ENCODE data around the gene GALNT1.
"Not testable (repeated sequence)": the region's sequence is repeated elsewhere in the genome, so short reads cannot be mapped to it uniquely, and the experiment has no call there.

The GALNT1 gene

GRCh38 chr18:35581546-35581897 is at the start of gene GALNT1:
GALNT1 (plus strand) TSS chr18:35581740; CDS start chr18:35654663, 72,923 bp downstream.
- no peak for DNase-seq (ENCODE audit: low read depth in 2 of 2)

GRCh38 chr18:35533916-35534405 is 47.6 kb upstream of the GALNT1 start:
- no peak for DNase-seq (ENCODE audit: low read depth in 2 of 2)

- no peak for DNase-seq (ENCODE audit: low read depth in 2 of 2)
Observed at GRCh38 chr18:35535297-35535696, 46.2 kb upstream of the GALNT1 start.

GRCh38 chr18:35542356-35542755 is 39.2 kb upstream of the GALNT1 start:
- DNase-seq (ENCODE audit: low read depth in 2 of 2): no peak

- DNase-seq (ENCODE audit: low read depth in 2 of 2): no peak
Observed at GRCh38 chr18:35547008-35547605, 34.4 kb upstream of the GALNT1 start.

- no peak for DNase-seq (ENCODE audit: low read depth in 2 of 2)
Observed at GRCh38 chr18:35549564-35549963, 32.0 kb upstream of the GALNT1 start.

GRCh38 chr18:35553300-35553699 is 28.2 kb upstream of the GALNT1 start:
- no peak for DNase-seq (ENCODE audit: low read depth in 2 of 2)

GRCh38 chr18:35555538-35555937 is 26.0 kb upstream of the GALNT1 start:
- DNase-seq (ENCODE audit: low read depth in 2 of 2): not testable (repeated sequence)

GRCh38 chr18:35559867-35560266 is 21.7 kb upstream of the GALNT1 start:
- DNase-seq (ENCODE audit: low read depth in 2 of 2): no peak

GRCh38 chr18:35564795-35565453 is 16.6 kb upstream of the GALNT1 start:
- DNase-seq (ENCODE audit: low read depth in 2 of 2): no peak

GRCh38 chr18:35566019-35566418 is 15.5 kb upstream of the GALNT1 start:
- DNase-seq (ENCODE audit: low read depth in 2 of 2): no peak

GRCh38 chr18:35570182-35570581 is 11.4 kb upstream of the GALNT1 start:
- no peak for DNase-seq (ENCODE audit: low read depth in 2 of 2)

GRCh38 chr18:35571138-35571537 is 10.4 kb upstream of the GALNT1 start:
- no peak for DNase-seq (ENCODE audit: low read depth in 2 of 2)

- DNase-seq (ENCODE audit: low read depth in 2 of 2): no peak
Observed at GRCh38 chr18:35572644-35573043, 8.9 kb upstream of the GALNT1 start.

GRCh38 chr18:35573531-35573930 is 8.0 kb upstream of the GALNT1 start:
- no peak for DNase-seq (ENCODE audit: low read depth in 2 of 2)

- not testable (repeated sequence) for DNase-seq (ENCODE audit: low read depth in 2 of 2)
Observed at GRCh38 chr18:35576240-35576845, 5.2 kb upstream of the GALNT1 start.

- DNase-seq (ENCODE audit: low read depth in 2 of 2): no peak
Observed at GRCh38 chr18:35577045-35577848, 4.3 kb upstream of the GALNT1 start.

GRCh38 chr18:35578481-35578880 is 3.1 kb upstream of the GALNT1 start:
- DNase-seq (ENCODE audit: low read depth in 2 of 2): no peak

- no peak for DNase-seq (ENCODE audit: low read depth in 2 of 2)
Observed at GRCh38 chr18:35578936-35579335, 2.6 kb upstream of the GALNT1 start.

- DNase-seq (ENCODE audit: low read depth in 2 of 2): peak; percentile 11 to 26
Observed at GRCh38 chr18:35580701-35581539, 620 bp upstream of the GALNT1 start.

- peak in 1 of 2 donors; percentile 16 for DNase-seq (ENCODE audit: low read depth in 2 of 2)
Observed at GRCh38 chr18:35581898-35582641, 530 bp downstream of the GALNT1 start.

Measured in stimulated activated CD8-positive, alpha-beta memory T cell treated with anti-CD3 and anti-CD28 coated beads, Interleukin-2, amount 100 ng/mL, for 48 hours (primary cell).